NB4 (cell line): Measurements from ENCODE around the gene CHAF1A.

Experiments used
- MAX ChIP-seq: IDR thresholded peaks from 2 replicates; pipeline ENCODE4 v1.6.1; 2011; ENCODE audit warnings: low read depth, low read length
- MYC ChIP-seq: IDR thresholded peaks from 2 replicates; pipeline ENCODE4 v1.6.1; 2011; ENCODE audit warnings: low read depth, low read length
- TF ChIP-seq, protein P1 (sequence below): IDR thresholded peaks from one replicate; pipeline ENCODE4 v1.5.1; 2012; ENCODE audit warnings: low read depth, low read length

- TF ChIP-seq, protein P1, sequence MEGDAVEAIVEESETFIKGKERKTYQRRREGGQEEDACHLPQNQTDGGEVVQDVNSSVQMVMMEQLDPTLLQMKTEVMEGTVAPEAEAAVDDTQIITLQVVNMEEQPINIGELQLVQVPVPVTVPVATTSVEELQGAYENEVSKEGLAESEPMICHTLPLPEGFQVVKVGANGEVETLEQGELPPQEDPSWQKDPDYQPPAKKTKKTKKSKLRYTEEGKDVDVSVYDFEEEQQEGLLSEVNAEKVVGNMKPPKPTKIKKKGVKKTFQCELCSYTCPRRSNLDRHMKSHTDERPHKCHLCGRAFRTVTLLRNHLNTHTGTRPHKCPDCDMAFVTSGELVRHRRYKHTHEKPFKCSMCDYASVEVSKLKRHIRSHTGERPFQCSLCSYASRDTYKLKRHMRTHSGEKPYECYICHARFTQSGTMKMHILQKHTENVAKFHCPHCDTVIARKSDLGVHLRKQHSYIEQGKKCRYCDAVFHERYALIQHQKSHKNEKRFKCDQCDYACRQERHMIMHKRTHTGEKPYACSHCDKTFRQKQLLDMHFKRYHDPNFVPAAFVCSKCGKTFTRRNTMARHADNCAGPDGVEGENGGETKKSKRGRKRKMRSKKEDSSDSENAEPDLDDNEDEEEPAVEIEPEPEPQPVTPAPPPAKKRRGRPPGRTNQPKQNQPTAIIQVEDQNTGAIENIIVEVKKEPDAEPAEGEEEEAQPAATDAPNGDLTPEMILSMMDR = no peak
- no peak for TF ChIP-seq MAX
- TF ChIP-seq MYC = no peak
These were observed 16.2 kb upstream of the CHAF1A start for GRCh38 chr19:4386041-4386782.
